HG03139 (cell line): ENCODE data around the gene FXYD5.

Experiments used
- ATAC-seq: cut with Tn5 transposase; IDR thresholded peaks from one replicate; pipeline ENCODE4 v1.9.1; 2021; ENCODE audit not compliant: unreplicated experiment

FXYD5 gene

GRCh38 chr19:35211545-35212230, 57.2 kb downstream of the FXYD5 start:
- ATAC-seq, result no peak

- no peak for ATAC-seq
Measured at GRCh38 chr19:35212241-35212640, 57.7 kb downstream of the FXYD5 start.

GRCh38 chr19:35213663-35214632, 59.4 kb downstream of the FXYD5 start:
- ATAC-seq, result peak; percentile 50

GRCh38 chr19:35214766-35215422, 60.4 kb downstream of the FXYD5 start:
- ATAC-seq, result no peak

GRCh38 chr19:35216016-35216832, 61.7 kb downstream of the FXYD5 start:
- ATAC-seq, result no peak

GRCh38 chr19:35216833-35217648, 62.5 kb downstream of the FXYD5 start:
- no peak for ATAC-seq

GRCh38 chr19:35217649-35217990, 63.1 kb downstream of the FXYD5 start:
- no peak for ATAC-seq

GRCh38 chr19:35219008-35219407, 64.5 kb downstream of the FXYD5 start:
- ATAC-seq, result no peak
